22Rv1 (cell line): ENCODE measurements around the gene STIM1.

Experiments used
- ZFX ChIP-seq: fragments of 450-650 bp; IDR thresholded peaks from 2 replicates; pipeline ENCODE4 v1.6.1; 2017; ENCODE audit warnings: antibody characterized with exemption, borderline replicate concordance
- TF ChIP-seq, protein P1 (sequence below): fragments of 450-650 bp; IDR thresholded peaks from 2 replicates; pipeline ENCODE4 v1.5.1; 2017; ENCODE audit warnings: mild to moderate bottlenecking

DNA sequence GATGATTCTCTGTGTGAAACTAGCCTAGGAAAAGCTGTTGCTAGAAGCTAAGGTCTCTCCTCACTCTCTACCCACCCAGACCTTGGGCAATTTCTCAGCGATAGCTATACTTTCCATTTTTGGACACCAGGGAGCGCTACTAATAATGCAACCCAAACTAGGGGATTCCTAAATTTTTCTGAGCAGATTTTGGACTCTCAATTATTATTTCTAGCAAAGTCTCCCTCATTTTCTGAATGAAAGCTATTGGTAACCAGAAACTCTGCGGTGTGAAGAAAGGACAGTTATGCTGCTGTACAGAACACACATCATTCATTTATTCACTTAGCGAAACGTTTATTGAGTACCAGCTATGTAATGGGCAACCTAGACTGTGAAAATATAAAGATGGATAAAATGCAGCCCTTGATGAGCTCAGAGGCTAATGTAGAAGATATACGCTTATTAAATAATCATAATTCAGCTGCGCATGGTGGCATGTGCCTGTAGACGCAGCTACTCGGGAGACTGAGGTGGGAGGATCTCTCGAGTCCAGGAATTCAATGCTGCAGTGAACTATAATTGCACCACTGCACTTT, 6.1 kb upstream of the STIM1 start:
- TF ChIP-seq, protein P1, sequence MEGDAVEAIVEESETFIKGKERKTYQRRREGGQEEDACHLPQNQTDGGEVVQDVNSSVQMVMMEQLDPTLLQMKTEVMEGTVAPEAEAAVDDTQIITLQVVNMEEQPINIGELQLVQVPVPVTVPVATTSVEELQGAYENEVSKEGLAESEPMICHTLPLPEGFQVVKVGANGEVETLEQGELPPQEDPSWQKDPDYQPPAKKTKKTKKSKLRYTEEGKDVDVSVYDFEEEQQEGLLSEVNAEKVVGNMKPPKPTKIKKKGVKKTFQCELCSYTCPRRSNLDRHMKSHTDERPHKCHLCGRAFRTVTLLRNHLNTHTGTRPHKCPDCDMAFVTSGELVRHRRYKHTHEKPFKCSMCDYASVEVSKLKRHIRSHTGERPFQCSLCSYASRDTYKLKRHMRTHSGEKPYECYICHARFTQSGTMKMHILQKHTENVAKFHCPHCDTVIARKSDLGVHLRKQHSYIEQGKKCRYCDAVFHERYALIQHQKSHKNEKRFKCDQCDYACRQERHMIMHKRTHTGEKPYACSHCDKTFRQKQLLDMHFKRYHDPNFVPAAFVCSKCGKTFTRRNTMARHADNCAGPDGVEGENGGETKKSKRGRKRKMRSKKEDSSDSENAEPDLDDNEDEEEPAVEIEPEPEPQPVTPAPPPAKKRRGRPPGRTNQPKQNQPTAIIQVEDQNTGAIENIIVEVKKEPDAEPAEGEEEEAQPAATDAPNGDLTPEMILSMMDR: peak; percentile 84
- no peak for TF ChIP-seq ZFX
